Fibroblast of pulmonary artery (primary cell): Measurements from ENCODE around the gene PLA2G2D.
A peak's percentile ranks its signal among the peaks of the same experiment; 100 is the strongest.

ENCODE experiments used
- DNase-seq: peaks from one replicate; pipeline ENCODE4 v3.0.0-alpha.2; 2010; ENCODE audit warnings: low read depth
- H3K4me3 ChIP-seq: replicated peaks from 2 replicates; pipeline ENCODE4 v1.5.1; 2011; ENCODE audit warnings: low read depth, mild to moderate bottlenecking, control low read depth, low read length, moderate library complexity
- TF ChIP-seq, protein P1 (sequence below): IDR thresholded peaks from 2 replicates; pipeline ENCODE4 v1.5.1; 2011; ENCODE audit warnings: mild to moderate bottlenecking, control low read depth, low read length, inconsistent platforms; ENCODE audit errors: missing control alignments

The PLA2G2D gene

DNA sequence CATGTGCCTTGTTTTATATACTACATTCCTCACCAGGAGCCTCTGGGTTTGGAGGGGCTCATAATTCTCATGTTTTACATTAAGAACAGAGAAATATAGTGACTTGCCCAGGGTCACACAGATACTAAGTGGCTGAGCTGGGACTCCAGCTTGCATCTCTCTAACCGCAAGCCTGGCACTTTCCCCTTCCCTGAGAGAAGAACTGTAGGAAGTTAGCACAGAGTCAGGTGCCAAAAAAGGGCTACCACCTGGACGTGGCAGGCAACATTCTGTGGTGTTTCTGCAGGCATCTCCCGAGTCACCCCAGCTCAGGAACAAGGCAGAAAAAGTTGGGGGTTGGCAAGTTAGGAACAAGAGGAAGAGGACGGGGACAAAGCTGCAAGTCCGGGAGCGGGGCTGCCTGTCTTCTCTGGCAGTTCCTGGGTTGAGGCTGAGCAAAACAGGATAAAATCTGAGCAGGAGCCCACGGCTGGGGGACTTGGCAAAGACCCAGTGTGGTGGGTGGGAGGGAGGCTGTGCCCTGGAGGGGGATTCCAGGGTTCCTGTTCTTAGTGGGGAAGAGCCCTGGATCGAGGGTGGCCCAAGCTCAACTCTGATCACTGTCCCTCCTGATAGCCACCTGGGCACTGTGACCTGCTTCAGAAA lies 39.6 kb downstream of the PLA2G2D start:
- DNase-seq = no peak
- no peak overlapping the region for H3K4me3 ChIP-seq
- TF ChIP-seq, protein P1, sequence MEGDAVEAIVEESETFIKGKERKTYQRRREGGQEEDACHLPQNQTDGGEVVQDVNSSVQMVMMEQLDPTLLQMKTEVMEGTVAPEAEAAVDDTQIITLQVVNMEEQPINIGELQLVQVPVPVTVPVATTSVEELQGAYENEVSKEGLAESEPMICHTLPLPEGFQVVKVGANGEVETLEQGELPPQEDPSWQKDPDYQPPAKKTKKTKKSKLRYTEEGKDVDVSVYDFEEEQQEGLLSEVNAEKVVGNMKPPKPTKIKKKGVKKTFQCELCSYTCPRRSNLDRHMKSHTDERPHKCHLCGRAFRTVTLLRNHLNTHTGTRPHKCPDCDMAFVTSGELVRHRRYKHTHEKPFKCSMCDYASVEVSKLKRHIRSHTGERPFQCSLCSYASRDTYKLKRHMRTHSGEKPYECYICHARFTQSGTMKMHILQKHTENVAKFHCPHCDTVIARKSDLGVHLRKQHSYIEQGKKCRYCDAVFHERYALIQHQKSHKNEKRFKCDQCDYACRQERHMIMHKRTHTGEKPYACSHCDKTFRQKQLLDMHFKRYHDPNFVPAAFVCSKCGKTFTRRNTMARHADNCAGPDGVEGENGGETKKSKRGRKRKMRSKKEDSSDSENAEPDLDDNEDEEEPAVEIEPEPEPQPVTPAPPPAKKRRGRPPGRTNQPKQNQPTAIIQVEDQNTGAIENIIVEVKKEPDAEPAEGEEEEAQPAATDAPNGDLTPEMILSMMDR = no peak

DNA sequence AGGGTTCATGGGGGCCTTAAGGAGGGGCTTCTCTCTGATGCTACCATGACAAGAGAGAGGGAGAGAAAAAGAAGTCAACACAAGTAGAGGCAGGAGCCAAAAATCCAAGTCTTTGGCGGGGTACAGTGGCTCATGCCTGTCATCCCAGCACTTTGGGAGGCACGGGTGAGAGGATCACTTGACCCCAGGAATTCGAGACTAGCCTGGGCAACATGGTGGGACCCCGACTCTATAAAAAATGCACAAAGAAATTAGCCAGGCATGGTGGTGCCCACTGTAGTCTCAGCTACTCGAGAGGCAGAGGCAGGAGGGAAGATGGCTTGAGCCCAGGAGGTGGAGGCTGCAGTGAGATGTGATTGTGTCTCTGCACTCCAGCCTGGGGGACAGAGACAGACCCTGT lies 40.6 kb downstream of the PLA2G2D start:
- no peak for DNase-seq
- H3K4me3 ChIP-seq = no peak overlapping the region
- TF ChIP-seq, protein P1 = no peak

DNA sequence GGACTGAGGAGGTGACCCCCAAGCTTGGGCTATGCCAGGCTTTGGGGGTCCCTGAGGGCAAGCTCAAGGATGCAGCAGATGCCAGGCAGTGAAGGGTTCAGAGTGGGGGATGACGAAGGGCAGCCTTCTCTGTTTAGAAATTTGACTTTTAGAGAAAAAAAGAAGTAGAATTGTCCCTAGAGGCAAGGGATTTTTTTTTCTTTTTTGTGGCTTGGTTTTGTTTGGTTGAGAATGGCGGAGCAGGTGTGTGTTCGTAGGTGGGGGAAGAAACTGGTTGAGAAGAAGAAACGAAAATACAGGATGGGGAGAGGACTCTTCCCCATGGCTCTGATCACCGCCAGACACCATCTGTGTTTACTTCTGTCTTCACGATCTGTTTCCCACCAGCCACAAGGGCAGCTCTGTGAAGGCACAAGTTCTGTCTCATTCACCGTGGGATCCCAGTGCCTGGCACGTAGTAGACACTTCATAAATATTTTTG lies 41.1 kb downstream of the PLA2G2D start:
- H3K4me3 ChIP-seq = no peak overlapping the region
- DNase-seq = no peak
- TF ChIP-seq, protein P1 = no peak

DNA sequence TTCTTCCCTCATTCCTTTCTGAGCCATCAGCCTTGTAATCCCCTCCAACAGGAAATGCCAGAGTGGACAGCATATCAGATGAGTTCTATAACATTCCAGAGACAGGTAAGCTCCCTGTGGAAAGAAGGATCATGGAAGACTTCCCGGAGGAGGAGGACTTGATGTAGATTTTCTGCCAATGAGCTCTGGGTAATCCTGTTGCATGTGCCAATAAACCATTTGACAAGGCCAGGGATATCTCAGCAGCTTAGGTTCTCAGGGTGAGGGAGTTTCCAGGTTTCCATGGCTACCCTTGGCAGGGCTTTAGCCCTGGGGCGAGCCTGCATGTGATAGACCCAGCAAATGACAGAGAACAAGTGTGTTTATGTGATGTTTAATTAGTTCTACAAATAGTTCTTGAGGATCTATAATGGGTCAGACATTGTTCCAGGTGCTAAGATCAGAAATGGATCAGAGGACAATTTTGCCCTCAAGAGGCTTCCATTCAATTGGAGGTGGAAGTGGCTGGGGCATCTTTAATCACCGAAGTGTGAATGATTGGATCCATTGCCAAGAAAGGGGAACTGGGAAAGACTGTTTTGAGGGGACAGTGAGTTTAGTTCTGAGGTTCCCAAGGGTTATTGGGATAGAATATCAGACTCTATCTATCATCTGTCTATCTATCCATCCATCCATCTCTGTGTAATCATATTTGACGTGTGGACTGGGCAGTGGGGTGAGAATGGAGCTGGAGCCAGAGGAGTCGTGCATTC lies 42.5 kb downstream of the PLA2G2D start:
- H3K4me3 ChIP-seq = no peak overlapping the region
- DNase-seq = no peak
- TF ChIP-seq, protein P1 = no peak

DNA sequence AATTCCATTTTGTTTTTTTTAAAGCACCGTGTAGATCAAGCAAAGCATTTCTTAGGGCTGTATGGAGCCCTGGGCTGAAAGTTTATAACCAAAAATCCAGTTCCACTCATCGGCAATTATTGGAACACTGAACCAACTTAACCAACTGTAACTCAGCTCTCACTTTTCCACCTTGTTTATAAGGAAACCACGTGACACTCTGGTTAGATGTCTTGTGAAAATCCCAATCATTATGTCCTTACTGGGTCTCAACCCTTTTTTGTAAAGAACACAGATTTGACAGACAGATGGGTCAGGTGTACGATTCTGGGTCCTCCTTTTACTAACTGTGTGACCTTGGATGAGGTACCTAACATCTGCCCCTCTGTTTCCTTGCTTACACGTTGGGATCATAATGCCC lies 43.1 kb downstream of the PLA2G2D start:
- no peak overlapping the region for H3K4me3 ChIP-seq
- DNase-seq = no peak
- TF ChIP-seq, protein P1 = no peak

DNA sequence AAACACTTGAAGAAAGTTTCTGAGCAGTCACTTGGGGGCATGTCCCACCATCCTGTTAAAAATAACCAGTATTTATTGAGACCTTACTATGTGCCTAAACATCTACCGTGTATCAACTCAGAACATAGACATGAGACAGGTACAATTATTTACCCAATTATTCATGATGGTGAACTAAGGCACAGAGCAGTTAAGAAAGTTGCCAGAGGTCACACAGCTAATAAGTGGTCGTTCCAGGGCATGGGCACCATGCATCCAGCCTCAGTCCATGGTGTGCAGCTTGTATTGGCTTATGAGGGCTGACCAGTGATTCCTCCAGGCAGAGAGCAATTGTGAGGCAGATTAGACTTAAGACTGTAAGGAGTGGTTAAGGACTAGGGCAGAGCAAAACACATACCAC lies 44.0 kb downstream of the PLA2G2D start:
- no peak for DNase-seq
- no peak overlapping the region for H3K4me3 ChIP-seq
- TF ChIP-seq, protein P1 = no peak

DNA sequence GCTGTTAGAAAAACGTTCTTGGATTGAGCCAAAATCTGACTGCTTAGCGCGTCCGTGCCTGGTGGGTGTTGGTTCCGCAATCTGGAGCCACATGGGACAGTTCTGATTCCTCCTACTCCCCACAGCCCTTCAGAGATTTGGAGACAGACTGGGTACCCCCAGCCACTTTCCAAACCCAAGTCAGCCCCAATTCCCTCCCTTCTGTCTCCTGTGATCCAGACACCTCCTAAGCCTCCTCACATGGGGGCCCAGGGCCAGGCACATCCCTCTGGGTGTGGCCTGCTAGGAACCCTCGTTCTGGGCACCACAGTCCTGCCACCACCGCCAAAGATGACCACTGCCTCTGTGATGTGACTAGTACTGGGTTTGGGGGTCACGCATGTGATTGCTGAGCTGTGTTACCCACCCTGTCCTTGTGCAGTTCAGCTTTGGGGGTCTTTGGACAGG lies 44.6 kb downstream of the PLA2G2D start:
- peak; percentile 25 for DNase-seq
- TF ChIP-seq, protein P1 = no peak
- no peak overlapping the region for H3K4me3 ChIP-seq
